PC-9 (cell line): ENCODE measurements around the gene RHOT1.

Source experiments
- CTCF ChIP-seq: fragments of 200-600 bp; sonication (generic); conservative IDR thresholded peaks from 2 replicates; pipeline ENCODE4 v1.6.1; 2017; ENCODE audit warnings: mixed run types, antibody characterized with exemption, mild to moderate bottlenecking, moderate library complexity
- EZH2 ChIP-seq: fragments of 200-600 bp; sonication (generic); IDR thresholded peaks from 2 replicates; pipeline ENCODE4 v1.8.0; 2017; ENCODE audit warnings: antibody characterized with exemption, low read depth

- TF ChIP-seq CTCF (no peak), EZH2 (no peak)
Observed at GRCh38 chr17:32160526-32160925, 18.2 kb downstream of the RHOT1 start.
